Right lobe of liver (tissue), 4 donors: ENCODE measurements around the gene ST7.

Experiments
- POLR2A ChIP-seq: fragments of 450-650 bp; IDR thresholded peaks from one replicate; pipeline ENCODE4 v1.6.1; 2017; ENCODE audit warnings: antibody characterized with exemption, mild to moderate bottlenecking
- TF ChIP-seq, protein P1 (sequence below), 4 donors: fragments of 200-600 bp in 3 of 4; fragments of 450-650 bp in 1 of 4; IDR thresholded peaks; one replicate each; pipeline versions ENCODE4 v1.5.1 to v1.8.0; 2016 to 2022; ENCODE audit warnings: antibody characterized with exemption in 4 of 4, mild to moderate bottlenecking in 2 of 4
- donor health status: DM: no; HTN: no; CAD: no.
- donor health status: DM: no; HTN: no; CAD: no.
- donor health status: DM: no; HTN: yes; CAD: no.

GRCh38 chr7:116990056-116990455, 36.8 kb downstream of the ST7 start:
- TF ChIP-seq, protein P1, sequence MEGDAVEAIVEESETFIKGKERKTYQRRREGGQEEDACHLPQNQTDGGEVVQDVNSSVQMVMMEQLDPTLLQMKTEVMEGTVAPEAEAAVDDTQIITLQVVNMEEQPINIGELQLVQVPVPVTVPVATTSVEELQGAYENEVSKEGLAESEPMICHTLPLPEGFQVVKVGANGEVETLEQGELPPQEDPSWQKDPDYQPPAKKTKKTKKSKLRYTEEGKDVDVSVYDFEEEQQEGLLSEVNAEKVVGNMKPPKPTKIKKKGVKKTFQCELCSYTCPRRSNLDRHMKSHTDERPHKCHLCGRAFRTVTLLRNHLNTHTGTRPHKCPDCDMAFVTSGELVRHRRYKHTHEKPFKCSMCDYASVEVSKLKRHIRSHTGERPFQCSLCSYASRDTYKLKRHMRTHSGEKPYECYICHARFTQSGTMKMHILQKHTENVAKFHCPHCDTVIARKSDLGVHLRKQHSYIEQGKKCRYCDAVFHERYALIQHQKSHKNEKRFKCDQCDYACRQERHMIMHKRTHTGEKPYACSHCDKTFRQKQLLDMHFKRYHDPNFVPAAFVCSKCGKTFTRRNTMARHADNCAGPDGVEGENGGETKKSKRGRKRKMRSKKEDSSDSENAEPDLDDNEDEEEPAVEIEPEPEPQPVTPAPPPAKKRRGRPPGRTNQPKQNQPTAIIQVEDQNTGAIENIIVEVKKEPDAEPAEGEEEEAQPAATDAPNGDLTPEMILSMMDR (IDR thresholded peaks at IDR 0.05) = no peak
- no peak for TF ChIP-seq POLR2A
